Measurements from ENCODE around the gene FBP1.

Gene FBP1

DNA sequence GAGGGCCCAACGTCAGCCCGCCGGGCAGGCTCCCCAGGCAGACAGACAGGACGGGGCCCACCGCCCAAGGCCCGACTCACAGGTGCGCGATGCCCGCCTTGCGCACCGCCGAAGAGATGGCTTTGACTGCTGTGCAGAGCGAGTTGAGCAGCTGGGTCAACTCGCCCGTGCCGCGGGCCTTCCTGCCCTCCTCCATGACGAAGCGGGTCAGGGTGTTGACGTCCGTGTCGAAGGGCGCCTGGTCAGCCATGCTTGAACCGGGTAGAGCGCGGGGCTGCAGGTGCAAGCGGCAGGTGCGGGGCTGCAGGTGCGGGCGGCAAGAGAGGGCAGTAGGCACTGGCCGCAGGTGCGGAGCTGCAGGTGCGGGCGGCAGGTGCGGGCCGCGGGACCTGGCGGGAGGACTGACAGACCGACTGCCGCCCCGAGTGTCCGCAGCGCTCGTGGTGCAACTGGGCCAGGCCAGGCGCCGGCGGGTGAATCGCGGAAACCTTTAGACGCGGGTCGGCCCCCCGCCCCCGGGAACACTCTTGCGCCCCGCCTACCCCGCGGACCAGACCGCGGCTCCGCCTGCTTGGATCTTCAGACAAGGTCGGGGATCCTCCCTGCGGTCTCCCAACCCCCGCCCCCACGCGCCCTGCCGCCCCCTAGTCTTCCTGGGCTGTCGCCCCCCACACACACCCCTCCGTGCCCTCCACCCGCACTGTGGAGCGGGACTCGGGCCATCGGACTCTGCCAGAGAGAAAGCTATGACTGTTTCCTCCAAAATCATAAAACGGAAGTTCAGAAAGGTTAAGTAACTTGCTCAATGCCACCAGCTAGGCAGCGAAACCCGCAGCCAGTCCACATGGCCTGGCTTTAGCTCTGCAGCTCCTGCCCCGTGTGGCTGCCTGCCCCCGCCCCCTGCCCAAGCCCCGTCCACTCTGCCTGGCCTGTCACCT, at the start of gene FBP1:
Gene FBP1 (minus strand): TSS at position 458 of the 938 bp plus-strand sequence. CDS start 208 bp downstream, at position 250.
- no peak for DNase-seq (ENCODE audit: low spot score)

GRCh38 chr9:94687451-94687850, 48.1 kb upstream of the FBP1 start:
- DNase-seq (ENCODE audit: low spot score): no peak

GRCh38 chr9:94685359-94685758, 46.0 kb upstream of the FBP1 start:
- DNase-seq (ENCODE audit: low spot score): no peak

DNA sequence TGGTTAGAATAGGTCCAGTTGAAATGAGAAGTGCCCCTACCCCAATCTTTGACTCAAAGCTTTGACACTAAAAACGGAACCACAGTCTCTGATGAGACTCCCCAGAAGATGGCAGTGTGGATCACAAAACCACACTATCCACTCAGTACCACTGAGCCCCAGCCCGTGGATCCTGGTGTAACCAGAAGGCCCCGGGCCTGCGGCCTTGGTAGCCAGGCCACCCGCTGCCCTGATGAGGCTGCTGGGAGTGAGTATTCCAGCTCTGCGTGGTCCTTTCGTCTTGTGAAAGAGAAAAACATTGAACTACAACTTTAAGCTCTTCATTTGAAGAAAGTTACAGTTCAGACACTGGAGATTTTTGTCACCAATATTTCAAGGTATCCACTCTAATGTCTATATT, 42.2 kb upstream of the FBP1 start:
- DNase-seq (ENCODE audit: low spot score): peak; percentile 83

DNA sequence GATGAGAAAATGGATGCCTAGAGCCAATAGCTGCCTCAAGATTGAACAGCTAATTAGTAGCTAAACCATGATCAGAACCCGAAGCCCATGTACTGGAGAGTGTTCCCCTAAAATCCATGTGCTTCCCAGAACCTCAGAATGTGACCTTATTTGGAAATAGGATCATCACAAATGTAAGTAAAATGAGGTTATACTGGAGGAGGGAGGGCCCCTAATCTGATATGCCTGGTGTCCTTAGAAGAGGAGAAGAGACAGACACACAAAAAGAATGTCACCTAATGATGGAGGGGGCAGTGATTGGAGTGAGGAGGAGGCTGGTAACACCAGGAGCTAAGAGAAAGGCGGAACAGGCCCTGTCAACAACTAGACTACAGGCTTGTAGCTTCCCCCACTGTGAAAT, 41.3 kb upstream of the FBP1 start:
- no peak for DNase-seq (ENCODE audit: low spot score)

- DNase-seq (ENCODE audit: low spot score): no peak
These were observed 40.7 kb upstream of the FBP1 start for GRCh38 chr9:94680020-94680419.

GRCh38 chr9:94679587-94679986, 40.3 kb upstream of the FBP1 start:
- DNase-seq (ENCODE audit: low spot score): no peak

GRCh38 chr9:94677929-94678328, 38.6 kb upstream of the FBP1 start:
- DNase-seq (ENCODE audit: low spot score): no peak

GRCh38 chr9:94676446-94677131, 37.3 kb upstream of the FBP1 start:
- no peak for DNase-seq (ENCODE audit: low spot score)

DNA sequence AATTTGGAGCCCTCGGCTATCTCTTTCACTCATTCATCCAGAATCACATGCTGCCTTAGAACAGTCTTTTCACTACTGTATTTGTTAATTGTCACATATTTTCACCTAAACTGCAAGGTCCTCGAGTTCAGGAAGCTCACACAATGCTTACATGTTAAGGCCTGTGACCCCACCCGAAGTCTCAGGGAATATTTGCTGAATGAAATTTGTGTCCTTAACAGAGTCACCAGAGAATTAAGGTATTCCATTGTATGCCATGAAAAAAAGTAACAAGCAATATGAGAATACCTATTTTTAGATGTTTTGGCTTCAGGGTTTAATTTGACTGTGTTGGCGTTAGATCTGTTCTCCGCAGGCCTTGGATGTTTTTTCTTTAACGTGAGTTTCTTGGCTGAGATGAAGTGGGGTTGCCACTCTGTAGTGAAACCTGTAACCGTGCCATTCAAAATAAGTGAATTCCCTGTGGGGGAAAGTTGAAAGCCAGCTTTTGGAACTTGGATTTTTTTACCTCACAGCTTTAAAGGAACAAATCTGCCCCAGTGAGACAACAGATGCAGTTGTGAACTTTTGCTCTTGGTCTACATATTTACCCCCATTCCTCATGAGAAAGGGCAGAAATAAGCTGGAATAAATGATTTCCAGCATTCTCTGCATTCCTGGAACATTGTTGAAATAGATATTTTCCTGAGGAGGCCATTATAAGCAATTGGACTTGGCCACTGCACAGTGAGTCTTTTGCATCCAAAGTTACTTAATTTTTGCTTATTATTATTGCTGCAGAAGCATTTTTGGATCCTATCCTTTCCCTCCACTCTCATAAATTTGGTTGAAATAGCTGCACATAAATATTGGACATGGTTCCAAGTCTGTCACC, 35.9 kb upstream of the FBP1 start:
- no peak for DNase-seq (ENCODE audit: low spot score)

GRCh38 chr9:94672811-94673487, 33.6 kb upstream of the FBP1 start:
- peak; percentile 75 for DNase-seq (ENCODE audit: low spot score)

DNA sequence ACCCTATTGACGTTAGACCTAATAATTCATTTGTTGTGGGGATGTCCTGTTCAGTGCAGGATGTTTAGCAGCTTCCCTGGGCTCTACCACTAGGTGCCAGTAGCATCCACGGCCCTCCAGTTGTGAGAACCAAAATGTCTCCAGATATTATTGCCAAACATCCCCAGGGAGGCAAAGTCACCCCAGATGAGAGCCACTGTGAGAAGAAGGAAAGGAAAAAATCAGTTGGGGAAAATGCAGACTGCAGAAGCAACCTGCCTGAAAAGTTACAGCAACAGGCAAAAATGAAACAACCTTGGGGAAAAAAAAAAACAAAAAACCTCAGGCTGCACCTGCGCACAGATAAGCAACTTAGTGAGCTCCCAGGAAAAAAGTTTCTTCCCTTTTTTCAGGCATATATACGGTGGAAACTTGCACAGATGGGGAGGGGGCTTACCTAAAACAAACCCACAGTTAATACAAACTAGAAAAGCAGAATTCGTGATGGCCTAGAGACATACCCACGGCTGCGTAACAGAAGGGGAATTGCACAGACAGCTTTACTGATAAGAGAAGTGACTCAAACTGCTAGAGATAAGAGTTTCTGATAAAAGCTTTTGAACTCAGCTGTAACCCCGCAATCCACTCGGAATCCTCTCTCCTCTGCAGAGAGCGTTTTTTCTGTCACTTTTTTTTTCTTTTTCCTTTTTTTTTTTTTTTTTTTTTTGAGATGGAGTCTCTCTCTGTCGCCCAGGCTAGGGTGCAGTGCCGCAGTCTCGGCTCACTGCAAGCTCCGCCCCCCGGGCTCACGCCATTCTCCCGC, 29.8 kb upstream of the FBP1 start:
- peak; percentile 91 for DNase-seq (ENCODE audit: low spot score)

DNA sequence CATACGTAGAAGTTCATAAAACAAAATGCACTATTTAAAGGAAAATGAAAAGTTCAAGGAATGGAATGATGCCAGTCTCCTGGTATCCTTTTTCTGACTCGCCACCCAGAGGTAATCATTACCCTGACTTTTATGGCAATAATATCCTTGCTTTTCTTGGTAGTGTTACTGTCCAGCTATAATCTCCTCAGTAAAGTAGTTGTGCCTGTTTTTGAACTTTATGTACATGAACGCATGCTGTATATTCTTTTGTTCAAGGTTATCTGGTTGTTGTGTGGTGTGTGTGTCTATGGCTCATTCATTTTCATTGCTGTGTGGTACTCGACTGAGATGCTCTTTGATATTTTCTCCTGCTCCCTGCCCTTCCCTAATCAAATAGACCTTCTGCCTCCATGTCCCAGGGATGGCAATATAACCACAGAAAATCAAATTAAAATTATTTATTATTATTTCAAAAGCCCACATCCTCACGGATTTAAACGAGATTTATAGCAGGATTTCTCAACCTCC, 29.2 kb upstream of the FBP1 start:
- no peak for DNase-seq (ENCODE audit: low spot score)

DNA sequence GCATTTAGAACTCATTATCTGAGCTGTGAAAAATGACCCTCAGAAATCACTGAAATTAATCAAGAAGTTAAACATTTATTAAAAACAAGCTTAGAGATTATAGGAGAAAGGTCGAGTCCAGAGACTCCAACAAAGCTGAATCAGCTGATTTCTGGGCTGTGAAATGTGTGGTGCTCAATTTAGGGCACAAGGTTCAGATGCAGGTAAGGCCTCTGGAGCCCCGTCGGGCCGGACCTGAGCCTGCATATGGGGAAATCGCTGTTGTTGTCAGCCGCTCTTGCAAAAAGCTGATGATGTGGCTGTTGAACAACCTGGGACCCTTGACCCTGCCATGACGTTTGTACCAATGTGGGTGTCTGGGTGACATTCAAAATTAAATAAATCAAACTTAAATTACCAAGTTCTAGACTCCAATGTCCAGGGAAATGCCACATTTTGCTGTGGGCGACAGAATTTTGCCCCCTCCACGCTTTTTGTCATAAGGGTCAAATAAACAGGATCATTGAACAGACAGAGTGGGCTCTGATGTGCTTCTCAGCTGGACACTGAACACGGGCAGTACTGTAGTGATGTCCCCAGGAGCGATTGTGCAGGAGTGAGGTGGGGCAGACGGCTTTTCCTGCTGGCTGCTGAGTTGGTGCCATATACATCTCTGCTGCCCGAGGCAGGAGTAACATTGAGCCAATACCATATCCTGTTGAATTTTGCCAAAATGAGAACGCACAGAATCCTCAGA, 27.2 kb upstream of the FBP1 start:
- DNase-seq (ENCODE audit: low spot score): no peak

DNA sequence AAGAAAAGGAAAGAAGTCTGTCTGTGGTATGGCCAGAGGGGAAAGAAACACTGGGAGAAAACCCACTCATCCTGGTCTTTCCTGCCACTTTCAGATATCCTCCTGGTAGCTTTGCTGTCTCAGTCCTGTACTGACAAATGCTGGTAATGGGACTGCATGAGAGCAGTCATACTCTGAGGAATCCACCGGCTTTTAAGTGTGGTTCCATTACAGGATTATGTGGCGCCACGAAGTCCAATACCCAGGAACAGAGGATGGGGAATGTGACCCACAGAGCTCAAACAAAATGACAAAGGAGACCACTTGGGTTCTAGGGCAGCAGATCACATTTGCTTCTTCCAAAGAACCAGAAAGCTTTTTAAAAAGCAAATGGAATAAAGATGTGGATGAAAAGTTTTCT, 26.3 kb upstream of the FBP1 start:
- DNase-seq (ENCODE audit: low spot score): no peak

DNA sequence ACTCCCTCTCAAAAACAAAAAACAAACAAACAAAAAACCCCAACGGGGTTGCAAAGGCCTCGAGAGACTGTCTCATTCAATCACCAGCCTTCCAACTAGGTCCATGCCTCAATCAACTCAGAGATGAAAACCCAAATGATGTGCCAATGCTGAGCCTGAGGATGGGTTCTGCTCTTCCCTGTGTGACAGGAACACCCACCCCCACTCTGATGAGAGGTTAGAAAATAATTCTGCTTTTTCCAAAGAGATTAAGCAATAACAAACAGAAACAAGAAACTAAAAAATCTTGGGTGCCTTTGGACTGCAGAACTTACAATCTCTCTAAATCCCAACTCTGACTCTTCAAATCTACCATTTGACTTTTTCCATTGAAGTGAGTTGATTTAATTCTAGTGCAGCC, 25.5 kb upstream of the FBP1 start:
- no peak for DNase-seq (ENCODE audit: low spot score)

GRCh38 chr9:94663640-94664039, 24.3 kb upstream of the FBP1 start:
- no peak for DNase-seq (ENCODE audit: low spot score)

GRCh38 chr9:94663140-94663539, 23.8 kb upstream of the FBP1 start:
- DNase-seq (ENCODE audit: low spot score): no peak

GRCh38 chr9:94657021-94657725, 17.9 kb upstream of the FBP1 start:
- DNase-seq (ENCODE audit: low spot score): no peak
